ENCODE measurements around the gene CABCOCO1. TPM values are rescaled to one million over a fixed set of nuclear protein-coding genes. Genes with fewer than 3 reads are reported as not detected.
"Not testable (repeated sequence)": the region's sequence is repeated elsewhere in the genome, so short reads cannot be mapped to it uniquely, and the experiment has no call there.

The CABCOCO1 gene
- total RNA-seq, 2 donors from 2014 or later: 1.0 to 1.1 TPM

DNA sequence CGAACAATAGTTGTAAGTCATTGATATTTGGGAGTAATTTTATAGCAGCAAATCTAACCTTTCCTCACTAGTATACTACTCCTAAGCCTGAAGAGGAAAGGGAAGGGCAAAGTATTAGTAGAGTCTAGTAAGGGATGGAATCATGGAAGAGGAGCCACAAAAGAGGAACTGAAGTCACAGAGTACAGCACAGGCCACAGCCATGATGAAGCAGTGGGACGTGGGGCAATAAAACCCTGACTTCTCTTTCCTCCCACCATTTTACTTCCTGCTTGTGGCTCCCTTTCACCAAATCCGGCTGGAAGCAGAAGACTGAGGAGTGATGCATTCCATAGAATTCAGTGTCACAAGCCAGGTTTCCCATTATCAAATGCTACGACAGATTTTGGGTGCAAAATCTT, 58.7 kb downstream of the CABCOCO1 start:
- Mint-ChIP-seq H3K27me3 (ENCODE audit: insufficient read depth) (no peaks in the 10 kb centered on the region), H3K9me3 (no peaks in the 10 kb centered on the region), H3K4me1 (no peaks in the 10 kb centered on the region), H3K27ac (no peak overlapping the region), H3K36me3 (ENCODE audit: low read depth) (no peaks in the 10 kb centered on the region), H3K4me3 (no peak overlapping the region)
- DNase-seq: no peak
- H3K4me3 ChIP-seq (ENCODE audit: low read length): no peak overlapping the region
- no peaks in the 10 kb centered on the region for H3K4me1 ChIP-seq (ENCODE audit: control insufficient read depth, insufficient read depth, low read length)
- H3K27ac ChIP-seq (ENCODE audit: low read depth, low read length): no peak overlapping the region
- no peaks in the 10 kb centered on the region for H3K27me3 ChIP-seq (ENCODE audit: control insufficient read depth, insufficient read depth, low read length, poor library complexity, severe bottlenecking)
- TF ChIP-seq, protein P1, sequence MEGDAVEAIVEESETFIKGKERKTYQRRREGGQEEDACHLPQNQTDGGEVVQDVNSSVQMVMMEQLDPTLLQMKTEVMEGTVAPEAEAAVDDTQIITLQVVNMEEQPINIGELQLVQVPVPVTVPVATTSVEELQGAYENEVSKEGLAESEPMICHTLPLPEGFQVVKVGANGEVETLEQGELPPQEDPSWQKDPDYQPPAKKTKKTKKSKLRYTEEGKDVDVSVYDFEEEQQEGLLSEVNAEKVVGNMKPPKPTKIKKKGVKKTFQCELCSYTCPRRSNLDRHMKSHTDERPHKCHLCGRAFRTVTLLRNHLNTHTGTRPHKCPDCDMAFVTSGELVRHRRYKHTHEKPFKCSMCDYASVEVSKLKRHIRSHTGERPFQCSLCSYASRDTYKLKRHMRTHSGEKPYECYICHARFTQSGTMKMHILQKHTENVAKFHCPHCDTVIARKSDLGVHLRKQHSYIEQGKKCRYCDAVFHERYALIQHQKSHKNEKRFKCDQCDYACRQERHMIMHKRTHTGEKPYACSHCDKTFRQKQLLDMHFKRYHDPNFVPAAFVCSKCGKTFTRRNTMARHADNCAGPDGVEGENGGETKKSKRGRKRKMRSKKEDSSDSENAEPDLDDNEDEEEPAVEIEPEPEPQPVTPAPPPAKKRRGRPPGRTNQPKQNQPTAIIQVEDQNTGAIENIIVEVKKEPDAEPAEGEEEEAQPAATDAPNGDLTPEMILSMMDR (conservative IDR thresholded peaks at IDR 0.05): no peak
- WGBS, 2 experiments (ENCODE audit: insufficient coverage in 1 of 2, insufficient read length in 1 of 2): 88 to 97% methylated on average over 2 to 3 of the region's 4 CpGs
- no peaks in the 10 kb centered on the region for H3K36me3 ChIP-seq (ENCODE audit: control insufficient read depth, insufficient read depth, low read length)
- H3K9me3 ChIP-seq (ENCODE audit: control insufficient read depth, low read length): no peaks in the 10 kb centered on the region
- no peak overlapping the region for H3K9ac ChIP-seq (ENCODE audit: extremely low read depth, low read length, poor library complexity, severe bottlenecking)

DNA sequence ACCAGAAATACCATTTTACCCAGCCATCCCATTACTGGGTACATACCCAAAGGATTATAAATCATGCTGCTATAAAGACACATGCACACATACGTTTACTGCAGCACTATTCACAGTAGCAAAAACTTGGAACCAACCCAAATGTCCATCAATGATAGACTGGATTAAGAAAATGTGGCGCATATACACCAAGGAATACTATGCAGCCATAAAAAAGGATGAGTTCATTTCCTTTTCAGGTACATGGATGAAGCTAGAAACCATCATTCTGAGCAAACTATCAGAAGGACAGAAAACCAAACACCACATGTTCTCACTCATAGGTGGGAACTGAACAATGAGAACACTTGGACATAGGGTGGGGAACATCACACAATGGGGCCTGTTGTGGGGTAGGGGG, 62.5 kb downstream of the CABCOCO1 start:
- H3K9me3 ChIP-seq (ENCODE audit: control insufficient read depth, low read length); H3K9me3 Mint-ChIP-seq; H3K36me3 ChIP-seq (ENCODE audit: control insufficient read depth, insufficient read depth, low read length); H3K27me3 ChIP-seq (ENCODE audit: control insufficient read depth, insufficient read depth, low read length, poor library complexity, severe bottlenecking); H3K27ac ChIP-seq (ENCODE audit: low read depth, low read length); H3K9ac ChIP-seq (ENCODE audit: extremely low read depth, low read length, poor library complexity, severe bottlenecking); DNase-seq; H3K4me1 Mint-ChIP-seq; H3K4me1 ChIP-seq (ENCODE audit: control insufficient read depth, insufficient read depth, low read length); H3K4me3 Mint-ChIP-seq; H3K4me3 ChIP-seq (ENCODE audit: low read length); H3K36me3 Mint-ChIP-seq (ENCODE audit: low read depth); H3K27me3 Mint-ChIP-seq (ENCODE audit: insufficient read depth); H3K27ac Mint-ChIP-seq: not testable (repeated sequence)
- 80 to 84% methylated on average over 1 to 2 of the region's 2 CpGs for WGBS, 2 experiments (ENCODE audit: insufficient coverage in 1 of 2, insufficient read length in 1 of 2)

DNA sequence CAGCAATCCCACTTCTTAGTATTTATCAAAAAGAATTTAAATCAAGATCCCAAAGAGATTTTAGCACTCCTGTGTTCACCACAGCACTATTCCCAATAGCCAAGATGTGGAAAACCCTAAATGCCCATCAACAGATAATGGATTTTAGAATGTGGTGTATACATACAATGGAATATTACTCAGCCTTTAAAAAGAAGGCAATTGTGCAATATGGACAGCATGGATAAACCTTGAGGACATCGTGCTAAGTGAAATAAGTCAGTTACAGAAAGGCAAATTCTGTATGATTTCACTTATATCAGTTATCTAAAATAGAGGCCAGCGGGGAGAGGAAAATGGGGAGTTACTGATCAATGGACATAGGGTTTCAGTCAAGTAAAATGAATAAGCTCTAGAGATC, 66.9 kb downstream of the CABCOCO1 start:
- H3K9me3 Mint-ChIP-seq: no peaks in the 10 kb centered on the region
- Histone ChIP-seq H3K4me1 (ENCODE audit: control insufficient read depth, insufficient read depth, low read length) (no peaks in the 10 kb centered on the region), H3K36me3 (ENCODE audit: control insufficient read depth, insufficient read depth, low read length) (no peaks in the 10 kb centered on the region), H3K9ac (ENCODE audit: extremely low read depth, low read length, poor library complexity, severe bottlenecking) (no peak overlapping the region), H3K9me3 (ENCODE audit: control insufficient read depth, low read length) (no peaks in the 10 kb centered on the region), H3K4me3 (ENCODE audit: low read length) (no peak overlapping the region), H3K27me3 (ENCODE audit: control insufficient read depth, insufficient read depth, low read length, poor library complexity, severe bottlenecking) (no peaks in the 10 kb centered on the region), H3K27ac (ENCODE audit: low read depth, low read length) (no peak overlapping the region)
- DNase-seq: no peak
- peaks cover 7% of the 10 kb centered on the region for H3K4me1 Mint-ChIP-seq
- TF ChIP-seq, protein P1 (conservative IDR thresholded peaks at IDR 0.05): no peak
- no peaks in the 10 kb centered on the region for H3K27me3 Mint-ChIP-seq (ENCODE audit: insufficient read depth)
- no peak overlapping the region for H3K4me3 Mint-ChIP-seq
- WGBS, 2 experiments (ENCODE audit: insufficient coverage in 1 of 2, insufficient read length in 1 of 2): 92 to 100% methylated on average over 1 to 2 of the region's 2 CpGs
- H3K27ac Mint-ChIP-seq: no peak overlapping the region
- no peaks in the 10 kb centered on the region for H3K36me3 Mint-ChIP-seq (ENCODE audit: low read depth)

DNA sequence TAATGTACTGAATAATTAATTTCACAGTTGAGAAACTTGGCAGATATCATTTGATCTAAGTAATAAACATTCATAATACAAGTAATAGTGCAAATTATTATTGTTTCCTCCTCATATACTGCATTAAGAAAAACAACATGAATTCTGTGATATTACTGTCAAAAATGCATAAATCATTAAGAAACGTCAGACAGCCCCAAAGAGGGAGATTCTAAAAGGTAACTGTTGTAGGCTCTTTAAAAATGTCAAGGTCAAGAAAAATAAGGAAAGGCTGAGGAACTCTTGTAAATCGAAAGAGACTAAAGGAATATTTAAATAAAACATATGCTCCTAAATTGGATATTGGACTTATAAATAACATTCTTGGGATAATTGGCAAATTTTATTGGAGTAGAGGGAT, 67.9 kb downstream of the CABCOCO1 start:
- H3K4me1 ChIP-seq (ENCODE audit: control insufficient read depth, insufficient read depth, low read length): no peaks in the 10 kb centered on the region
- H3K9ac ChIP-seq (ENCODE audit: extremely low read depth, low read length, poor library complexity, severe bottlenecking): no peak overlapping the region
- TF ChIP-seq, protein P1 (conservative IDR thresholded peaks at IDR 0.05): no peak
- Mint-ChIP-seq H3K27me3 (ENCODE audit: insufficient read depth) (no peaks in the 10 kb centered on the region), H3K36me3 (ENCODE audit: low read depth) (no peaks in the 10 kb centered on the region), H3K4me1 (peaks cover 7% of the 10 kb centered on the region), H3K4me3 (no peak overlapping the region), H3K9me3 (no peaks in the 10 kb centered on the region), H3K27ac (no peak overlapping the region)
- 96% methylated on average over 2 of the region's 2 CpGs; no CpG with 5 or more reads in 1 of the 2 experiments for WGBS, 2 experiments (ENCODE audit: insufficient coverage in 1 of 2, insufficient read length in 1 of 2)
- DNase-seq: no peak
- no peaks in the 10 kb centered on the region for H3K27me3 ChIP-seq (ENCODE audit: control insufficient read depth, insufficient read depth, low read length, poor library complexity, severe bottlenecking)
- no peaks in the 10 kb centered on the region for H3K36me3 ChIP-seq (ENCODE audit: control insufficient read depth, insufficient read depth, low read length)
- no peak overlapping the region for H3K27ac ChIP-seq (ENCODE audit: low read depth, low read length)
- no peaks in the 10 kb centered on the region for H3K9me3 ChIP-seq (ENCODE audit: control insufficient read depth, low read length)
- H3K4me3 ChIP-seq (ENCODE audit: low read length): no peak overlapping the region

All from endodermal cell (in vitro differentiated cells).